Stimulated activated CD4-positive, alpha-beta T cell treated with anti-CD3 and anti-CD28 coated beads, Interleukin-15, amount 100 ng/mL, for 24 hours (primary cell): ENCODE data around the gene LNPEP.

Experiments used
- DNase-seq: peaks from one replicate; pipeline ENCODE4 v3.0.0-alpha.2; 2020

Gene LNPEP

DNA sequence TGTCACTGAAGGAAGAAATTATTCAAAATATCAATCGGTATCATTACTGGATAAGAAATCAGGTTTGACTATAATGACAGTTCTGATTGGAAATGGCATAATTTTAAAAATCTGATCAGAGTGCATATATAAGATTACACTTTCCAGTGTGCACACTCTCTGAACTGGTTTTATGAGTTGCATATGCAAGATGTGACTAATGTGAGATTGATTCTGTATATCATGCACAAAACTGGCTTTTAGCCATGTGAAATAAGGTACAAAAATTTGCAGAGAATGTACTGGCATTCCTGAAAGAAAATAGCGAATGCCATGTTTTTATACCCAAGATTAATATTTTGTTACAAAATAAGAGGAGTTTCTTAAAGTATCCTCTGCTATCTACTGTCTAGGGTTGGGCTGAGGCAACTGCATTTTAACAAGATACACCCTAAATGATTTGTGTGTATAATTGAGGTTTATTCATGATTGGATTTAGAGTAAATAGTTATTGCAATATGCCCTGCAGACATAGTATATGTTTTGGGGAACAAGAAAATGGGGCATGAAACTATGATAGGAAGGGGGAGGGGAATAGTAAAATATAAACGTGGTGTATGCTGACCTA lies 70.7 kb downstream of the LNPEP start:
- DNase-seq = no peak

DNA sequence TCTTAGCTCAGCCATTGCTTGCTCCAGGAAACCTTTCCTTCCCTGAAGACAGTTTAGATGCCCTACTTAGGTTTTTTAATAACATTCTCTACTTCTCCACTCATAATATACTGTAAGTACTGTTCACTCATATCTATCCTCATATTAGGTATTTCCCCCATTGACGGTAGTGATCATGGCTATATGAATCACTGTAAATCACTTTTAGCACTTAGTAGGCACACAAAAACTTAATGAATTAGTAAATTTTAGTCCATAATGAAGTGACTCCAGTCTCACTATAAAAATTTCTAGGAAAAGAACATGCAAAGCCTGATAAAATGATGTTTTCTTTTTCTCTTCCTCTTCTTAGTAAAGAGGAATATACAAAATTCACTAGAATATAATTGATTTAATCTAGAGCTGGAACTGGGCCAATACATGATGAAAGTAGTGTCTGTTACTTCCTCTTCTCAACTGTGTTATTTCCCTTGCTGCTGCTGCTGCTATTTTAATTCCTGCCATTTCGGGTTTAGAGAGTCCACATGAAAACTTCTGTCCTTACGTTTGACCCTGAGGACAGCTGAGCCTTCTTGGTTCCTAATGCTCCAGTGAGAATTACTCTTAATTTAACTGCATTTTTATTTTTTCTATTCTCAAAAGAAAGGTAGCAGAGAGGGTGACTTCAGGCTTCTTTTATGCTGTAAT lies 73.5 kb downstream of the LNPEP start:
- DNase-seq = no peak

DNA sequence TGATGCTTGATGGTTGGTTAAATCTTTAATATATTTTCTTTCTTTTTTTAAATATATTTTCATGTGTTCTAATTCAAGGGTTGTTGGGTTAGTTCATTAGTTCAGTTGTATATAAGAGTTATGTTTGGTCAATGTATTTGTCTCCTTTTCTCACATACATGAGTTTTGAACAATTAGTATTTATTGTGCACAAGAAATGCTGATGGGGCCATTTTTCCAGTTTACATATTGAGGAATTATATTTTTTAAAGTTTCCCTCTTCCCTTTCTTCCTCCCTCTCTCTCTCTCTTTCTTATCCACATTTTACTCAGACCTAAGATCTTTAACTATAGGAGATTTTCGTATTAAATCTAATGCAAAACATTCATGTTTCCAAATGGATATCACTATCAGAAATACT lies 74.0 kb downstream of the LNPEP start:
- no peak for DNase-seq

DNA sequence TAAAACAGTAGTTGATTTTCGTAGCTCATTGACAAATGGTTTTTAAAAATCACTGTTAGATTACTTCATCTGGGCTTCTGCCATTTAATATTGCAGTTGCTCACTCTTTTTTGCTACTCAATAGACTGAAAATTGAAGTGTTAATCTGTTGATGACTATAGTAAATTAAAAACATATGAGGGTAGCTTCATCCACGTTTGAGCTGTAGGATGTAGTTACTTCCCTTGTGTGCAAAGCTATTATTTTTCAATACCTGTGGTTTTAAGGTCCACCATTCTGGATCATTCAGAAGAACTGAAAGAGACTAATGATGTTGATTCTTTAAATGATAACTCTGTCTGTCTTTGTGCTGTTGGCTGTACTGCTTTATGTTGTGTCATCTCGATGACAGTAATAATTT lies 74.7 kb downstream of the LNPEP start:
- DNase-seq = no peak

DNA sequence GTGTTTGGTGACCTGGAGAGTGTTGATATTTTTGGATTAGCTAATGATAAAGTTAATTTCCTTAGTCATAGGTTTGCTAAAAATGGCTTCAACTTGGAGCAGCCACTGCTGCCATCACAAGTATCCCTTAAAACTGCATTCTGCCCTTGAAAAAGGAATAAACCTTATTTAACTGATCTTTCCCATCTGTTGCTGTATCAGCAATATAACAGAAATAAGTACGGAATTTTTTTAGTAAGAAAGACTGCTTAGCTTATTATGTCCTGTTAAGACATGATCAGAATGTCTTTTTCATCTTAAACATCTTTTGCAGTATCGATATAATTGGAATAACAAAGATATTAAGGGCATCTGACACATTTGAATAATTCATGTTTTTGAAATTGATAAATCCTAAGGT lies 75.7 kb downstream of the LNPEP start:
- no peak for DNase-seq

DNA sequence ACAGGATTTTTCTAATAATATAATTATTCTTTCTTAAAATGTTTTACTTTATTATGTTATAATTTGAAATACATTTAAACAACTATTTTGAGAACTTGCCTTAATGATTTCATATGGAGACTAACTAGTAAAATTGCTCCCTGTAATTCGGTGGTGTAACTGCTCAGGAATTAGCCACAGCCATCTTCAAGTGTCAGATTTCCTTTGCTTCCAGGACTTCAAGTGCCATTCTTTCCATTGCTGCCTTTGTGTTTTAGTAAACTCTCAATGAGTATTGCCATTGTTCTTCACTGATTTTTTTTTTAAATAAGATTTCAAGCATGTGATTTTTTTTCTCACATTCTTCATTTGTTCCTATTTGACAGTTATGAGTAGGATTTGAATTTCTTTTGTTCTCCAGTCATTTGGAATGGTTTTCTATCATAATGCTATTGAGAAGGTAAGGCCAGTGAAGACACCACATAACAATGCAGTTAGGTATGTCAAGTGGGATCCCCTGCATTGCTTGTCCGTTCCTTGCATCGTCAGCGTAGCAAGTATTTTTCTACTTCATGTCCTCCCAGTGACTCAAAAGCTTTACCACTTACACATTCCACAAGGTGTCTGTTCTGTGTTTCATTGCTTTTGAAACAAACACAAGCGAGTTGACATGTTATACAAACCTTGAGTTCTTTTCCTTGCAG lies 83.7 kb downstream of the LNPEP start:
- no peak for DNase-seq

DNA sequence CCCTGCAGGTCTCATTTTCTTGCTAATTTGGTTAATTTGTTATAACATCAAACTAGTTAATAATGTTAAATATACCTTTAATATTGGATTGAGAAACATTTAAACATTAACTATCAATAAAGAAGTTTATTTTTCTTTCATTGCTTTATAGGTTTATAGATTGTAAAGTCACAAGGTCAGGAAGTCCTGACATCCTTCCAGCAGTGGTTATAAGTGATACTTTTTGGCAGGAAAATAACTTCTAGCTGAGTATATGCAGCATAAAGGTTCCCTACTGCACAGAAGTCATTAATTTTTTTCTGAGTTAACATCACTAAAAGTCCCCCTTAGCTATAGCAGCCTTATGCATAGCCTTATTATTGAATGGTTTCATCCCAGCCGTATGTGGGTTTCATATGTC lies 85.5 kb downstream of the LNPEP start:
- no peak for DNase-seq

DNA sequence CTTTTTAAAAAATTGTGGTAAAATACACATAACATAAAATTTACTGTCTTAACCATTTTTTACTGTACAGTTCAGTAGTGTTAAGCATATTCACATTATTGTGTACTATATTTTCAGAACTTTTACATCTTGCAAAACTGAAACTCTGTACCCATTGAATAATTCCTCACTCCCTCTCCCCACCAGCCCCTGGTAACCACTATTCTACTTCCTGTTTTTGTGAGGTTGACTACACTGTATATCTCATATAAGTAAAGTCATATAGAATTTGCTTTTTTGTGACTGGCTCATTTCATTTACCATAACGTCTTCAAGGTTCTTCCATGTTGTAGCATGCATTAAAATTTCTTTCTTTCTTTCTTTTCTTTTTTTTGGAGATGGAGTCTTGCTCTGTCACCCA lies 87.0 kb downstream of the LNPEP start:
- DNase-seq = no peak

DNA sequence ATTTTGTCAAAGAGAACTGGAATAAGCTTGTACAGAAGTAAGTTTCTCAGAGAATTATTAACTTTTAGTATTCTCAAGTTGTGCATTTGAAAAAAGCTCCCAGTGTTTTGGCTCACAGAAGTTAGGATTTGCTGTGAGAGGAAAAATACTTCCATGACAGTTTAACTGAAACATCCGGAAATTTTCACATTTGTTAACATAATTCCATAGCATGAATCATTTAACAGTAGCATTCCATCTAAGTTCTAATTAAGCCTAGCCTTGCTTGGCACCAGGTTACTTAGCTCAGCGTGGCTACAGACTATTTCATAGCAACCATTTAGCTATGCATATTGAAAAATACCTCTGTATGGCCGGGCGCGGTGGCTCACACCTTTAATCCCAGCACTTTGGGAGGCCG lies 90.8 kb downstream of the LNPEP start:
- DNase-seq = no peak

DNA sequence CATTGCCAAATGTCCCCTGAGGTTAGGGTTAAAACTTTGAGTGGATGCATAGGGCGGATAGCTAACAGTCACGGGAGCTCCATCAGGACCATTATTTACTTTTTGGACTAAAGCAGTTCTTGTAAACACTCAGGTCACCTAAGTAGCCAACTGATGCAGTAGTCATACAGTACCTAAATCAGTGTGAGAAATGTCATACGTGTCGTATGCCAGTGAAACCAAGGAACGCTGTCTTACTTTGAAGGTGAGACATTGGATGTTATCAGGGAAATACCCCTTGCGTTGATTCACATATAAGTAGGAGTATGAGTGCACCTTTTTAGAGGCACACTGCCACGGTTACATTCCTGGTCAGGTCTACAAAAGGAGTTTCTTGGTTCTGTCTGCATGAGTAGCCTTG lies 101.9 kb downstream of the LNPEP start:
- no peak for DNase-seq

DNA sequence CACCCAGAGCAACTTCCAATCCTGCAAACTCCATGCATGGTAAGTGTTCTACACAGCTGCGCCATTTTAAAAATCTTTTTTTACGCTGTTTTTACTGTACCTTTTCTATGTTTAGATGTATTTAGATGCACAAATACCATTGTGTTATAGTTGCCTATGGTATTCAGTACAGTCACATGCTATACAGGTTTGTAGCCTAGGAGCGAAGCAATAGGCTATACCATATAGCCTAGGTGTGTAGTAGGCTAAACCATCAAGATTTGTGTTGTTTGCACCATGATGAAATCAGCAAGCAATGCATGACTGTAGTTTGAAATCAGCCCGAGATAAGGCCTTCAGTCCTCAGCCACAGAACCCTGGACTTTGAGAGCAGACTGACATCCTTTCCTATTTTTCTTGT lies 105.4 kb downstream of the LNPEP start:
- DNase-seq = no peak

DNA sequence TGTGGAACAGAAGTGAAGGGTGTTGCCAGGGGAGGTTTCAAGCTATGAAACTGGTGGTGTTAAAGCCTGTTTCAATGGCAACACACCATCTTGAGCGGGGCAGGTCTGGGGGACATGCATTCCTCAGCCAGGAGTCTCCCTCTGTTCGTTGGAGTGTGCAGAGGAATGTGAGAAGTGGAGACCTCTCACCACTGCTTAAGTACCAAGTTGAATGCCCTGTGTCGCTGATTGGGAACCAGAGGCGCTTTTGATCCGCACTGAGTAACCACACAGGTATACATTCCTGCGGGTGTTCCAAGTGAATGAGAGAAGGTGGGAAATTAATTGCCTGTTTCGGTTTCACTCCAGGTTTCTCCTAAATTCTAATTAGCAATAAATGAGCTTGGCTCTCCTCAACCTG lies 107.1 kb downstream of the LNPEP start:
- no peak for DNase-seq

DNA sequence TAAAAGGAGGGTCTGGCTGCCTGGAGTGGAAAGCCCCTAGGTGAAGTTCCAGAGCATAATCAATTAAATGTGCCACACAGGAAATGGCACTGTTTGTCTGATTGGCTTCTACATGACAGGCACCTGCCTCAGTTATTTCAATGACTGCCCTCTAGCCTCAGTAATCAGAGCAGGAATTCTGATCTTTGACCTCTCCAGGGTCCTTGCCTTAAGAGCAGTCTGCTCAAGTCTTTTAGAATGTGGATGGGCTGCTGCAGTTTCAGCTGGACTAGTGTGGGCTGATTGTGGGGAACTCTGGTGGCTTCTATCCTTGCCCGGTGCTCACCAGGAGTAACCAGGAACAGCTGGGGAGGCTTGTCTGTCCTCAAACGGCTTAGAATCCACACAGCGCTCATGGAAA lies 107.6 kb downstream of the LNPEP start:
- DNase-seq = no peak

DNA sequence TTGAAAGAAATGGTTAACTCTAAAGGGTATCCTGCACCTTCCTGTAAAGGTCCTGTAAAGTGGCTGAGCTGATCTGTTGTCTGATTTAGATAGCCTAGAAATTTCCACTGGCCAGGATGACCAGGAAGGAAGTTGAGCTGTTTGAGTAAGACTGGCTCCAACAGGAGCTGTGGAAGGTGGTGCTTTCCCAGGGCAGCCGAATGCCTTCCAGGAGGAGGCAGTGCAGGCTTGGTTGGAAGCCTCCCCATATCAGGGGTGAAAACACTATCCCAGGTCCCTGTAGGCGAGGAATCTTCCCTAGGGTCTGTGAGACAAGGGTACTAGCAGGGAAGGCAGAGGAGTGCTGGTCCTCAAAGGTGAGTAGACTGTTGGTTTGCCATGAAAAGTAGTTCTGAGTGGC lies 108.2 kb downstream of the LNPEP start:
- DNase-seq = no peak

DNA sequence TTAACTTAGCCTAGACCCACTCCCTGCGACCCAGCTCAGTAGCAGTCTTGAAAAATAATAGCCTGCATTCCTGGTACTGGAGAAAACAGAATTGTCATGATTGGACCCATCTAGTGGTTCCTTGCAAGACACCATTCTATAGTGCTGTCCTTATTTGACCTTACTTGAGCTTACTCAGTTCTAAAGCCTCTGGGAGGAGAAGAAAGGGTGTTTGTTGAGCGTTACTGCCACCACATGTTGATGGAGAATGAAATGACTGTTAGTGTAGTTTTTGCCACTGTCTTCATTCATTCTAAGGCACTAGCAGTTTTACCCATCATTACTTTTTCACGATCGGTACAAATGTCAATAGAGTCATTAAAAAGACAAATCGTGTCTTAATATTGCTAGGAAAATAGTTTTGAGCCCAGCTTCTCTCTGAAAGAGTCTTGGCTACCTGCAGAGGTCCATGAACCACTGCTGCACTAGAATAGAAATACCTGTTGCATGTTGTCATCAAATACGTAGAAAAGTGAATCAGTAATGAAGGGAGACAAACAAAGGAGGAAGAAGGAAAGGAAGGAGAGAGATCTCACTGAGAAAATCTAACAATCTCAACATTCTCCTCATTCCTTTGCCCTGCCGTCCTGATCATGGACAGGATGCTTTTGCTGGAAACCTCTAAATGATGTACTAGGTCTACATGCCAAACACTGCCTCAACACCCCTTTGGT lies 110.5 kb downstream of the LNPEP start:
- DNase-seq = no peak

DNA sequence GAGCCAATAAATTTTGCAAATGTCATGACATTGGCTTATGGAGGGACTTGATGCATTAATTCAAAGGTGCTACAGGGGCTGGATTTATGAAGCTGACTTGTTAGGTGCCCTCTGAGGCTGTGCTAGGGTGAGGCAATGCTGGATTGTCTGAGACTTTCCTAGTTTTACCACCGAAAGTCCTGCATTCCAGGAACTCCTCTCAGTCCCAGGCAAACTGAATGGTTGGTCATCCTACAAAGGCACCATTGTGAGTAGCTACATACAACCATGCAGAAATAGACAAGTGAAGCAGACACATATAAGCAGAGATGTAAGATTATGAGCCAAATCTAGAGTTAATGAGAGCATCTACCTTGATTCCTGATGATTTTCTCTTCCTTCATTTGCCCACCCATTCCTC lies 111.2 kb downstream of the LNPEP start:
- DNase-seq = no peak

DNA sequence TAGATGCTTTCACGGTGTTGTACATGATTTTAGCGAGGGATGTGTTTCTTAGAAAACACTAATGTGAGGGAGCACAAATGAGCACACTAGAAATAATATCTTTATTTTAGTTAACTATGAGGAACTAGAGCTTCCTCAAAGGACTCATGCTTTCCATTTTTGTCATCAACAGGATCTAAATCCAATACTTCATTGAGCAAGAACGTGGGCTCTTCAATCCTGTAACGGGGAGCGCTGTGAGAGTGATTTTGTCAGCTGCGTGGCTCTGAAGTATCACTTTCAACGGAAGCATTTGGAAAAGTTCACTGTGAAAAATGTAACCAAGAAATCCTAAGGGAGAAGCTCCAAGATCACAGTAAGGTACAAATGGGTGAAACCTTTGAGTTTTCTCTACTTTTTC lies 113.3 kb downstream of the LNPEP start:
- DNase-seq = no peak

DNA sequence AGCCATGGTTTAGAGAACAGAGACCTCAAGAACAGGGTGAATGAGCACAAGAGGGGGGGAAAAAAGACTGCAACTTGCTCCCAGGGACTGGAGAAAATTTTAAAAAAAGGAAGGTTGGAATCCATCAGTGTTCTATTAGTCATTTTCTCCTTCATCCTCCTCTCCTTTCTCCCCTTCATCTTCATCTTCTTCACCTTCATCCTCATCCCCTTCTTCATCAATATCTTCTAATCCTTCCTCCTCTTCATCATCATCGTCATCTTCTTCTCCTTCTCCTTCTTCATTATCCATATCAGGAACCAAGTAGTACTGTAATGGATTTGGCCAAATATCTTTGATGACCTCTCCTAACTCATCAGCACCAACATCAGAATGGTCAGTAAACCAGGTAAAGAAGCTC lies 120.4 kb downstream of the LNPEP start:
- DNase-seq = no peak

DNA sequence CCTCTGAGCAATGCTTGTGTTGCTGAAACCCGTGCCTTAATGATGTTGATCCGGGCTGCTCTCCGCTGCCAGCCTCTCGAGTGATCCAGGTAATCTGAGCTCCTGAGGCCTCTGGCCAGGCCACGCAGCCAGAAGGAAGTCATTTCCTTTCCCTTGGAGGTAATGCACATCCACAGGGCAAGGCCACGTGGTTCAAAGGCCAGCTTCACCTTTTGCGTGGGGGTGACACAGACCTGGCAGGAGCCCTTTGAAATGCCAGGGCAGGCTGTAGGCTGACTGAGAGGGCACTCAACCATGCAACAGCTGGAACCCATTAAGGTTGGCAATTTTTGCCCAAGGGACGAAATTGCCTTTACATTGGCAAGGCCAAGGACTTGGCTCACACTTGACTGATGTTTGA lies 126.2 kb downstream of the LNPEP start:
- no peak for DNase-seq

DNA sequence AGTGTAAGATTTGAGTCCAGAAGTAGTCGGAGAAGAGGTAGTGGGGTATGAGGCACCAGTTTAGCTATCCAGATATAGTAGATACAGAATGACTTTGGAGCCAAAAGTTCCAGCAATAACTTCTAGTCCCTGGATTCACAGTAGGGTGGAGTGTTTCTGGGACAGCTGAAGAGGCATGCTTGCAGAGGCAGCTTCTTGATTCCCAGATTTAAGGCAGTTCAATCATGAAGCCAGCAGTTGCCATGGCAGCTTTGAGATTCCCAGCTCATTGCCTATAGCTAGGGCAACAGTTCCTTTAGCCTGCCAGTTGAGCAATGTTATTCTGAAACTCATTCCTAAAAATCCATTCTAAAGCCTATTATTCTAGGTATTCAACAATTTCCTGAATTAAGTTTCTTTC lies 127.4 kb downstream of the LNPEP start:
- DNase-seq = no peak

DNA sequence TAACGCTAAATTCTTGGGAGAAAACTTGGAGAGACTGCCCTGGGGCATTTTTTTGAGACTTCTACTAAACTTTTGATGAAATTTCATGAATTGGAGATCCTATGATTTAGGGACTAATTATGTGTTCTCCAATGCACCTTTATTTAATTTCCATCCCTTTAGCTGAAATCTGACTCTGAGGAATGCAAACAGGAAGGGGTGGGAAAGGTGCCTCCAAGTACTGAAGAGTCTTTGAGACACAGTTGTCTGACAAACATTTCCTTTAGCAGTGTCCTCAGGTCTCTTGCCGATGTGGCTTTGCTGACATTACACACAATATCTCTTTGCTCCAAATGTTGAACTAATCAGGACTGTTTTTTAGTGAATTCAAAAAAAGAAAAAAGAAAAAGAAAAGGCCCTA lies 129.6 kb downstream of the LNPEP start:
- DNase-seq = no peak

DNA sequence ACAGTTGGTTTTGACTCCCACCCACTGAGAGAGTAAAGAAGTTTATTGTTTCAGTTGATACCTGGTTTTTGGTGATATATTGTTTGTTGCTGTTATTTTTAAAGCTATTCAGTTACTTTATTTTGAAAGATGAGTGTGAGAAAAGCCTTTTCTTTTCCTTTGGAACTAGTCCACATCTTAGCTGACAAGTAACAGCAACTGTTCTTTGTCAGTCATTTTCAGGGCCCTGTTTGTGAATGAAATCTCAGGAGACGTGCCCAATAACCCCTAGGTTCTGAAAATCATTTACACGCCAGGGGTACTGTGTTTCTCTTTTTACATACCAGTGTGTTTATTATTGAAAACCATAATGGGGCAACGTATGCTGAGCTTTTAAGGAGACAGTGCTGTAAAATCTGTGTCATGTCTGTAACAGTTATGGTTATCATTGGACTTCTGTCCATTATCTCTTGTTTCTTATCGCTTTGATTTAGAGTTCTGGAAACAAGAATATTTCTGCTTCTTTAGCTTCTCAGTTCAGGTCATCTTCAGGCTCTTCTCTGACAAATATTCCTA lies 131.5 kb downstream of the LNPEP start:
- no peak for DNase-seq

DNA sequence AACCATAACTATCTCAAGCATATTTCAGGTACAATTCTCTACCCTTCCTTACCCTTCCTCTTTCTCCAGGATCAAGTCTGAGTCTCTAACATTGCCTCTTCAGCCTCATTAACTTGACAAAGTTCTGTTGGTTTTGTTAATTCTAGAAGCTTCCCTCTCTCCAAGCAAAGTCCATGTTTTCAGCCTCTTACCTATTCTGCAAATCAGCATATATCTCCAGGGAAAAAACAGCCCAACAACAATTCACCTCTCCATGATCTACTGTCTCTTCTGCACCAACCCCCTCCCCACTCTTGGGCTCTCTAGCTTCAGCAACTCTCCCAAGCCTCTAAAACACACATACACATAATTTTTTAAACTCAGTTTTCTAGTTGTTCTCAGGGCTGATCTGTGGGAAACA lies 134.4 kb downstream of the LNPEP start:
- no peak for DNase-seq

DNA sequence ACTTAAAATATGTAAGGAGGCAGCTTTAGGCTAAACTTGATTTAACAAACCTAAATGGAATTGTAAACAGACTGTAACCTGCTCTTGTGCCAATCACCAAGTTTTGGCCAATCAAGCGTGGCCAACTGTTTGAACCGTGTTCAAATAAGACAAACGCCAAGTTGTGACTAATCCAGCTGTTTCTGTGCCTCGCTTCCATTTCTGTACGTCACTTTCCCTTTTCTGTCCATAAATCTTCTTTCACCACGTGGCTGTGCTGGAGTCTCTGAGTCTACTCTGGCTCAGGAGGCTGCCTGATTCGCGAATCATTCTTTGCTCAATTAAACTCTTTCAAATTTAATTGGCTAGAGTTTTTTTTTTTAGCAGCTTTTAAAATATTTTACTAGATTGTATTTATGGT lies 135.2 kb downstream of the LNPEP start:
- no peak for DNase-seq
